Measurements from ENCODE around the gene ADGRG7.

- no peak for TF ChIP-seq CHD2 (IDR thresholded peaks at IDR 0.05; ENCODE audit: low read depth, low read length)
- no peak for TF ChIP-seq FOXK2 (conservative IDR thresholded peaks at IDR 0.05 in 1 of 2, IDR thresholded peaks at IDR 0.05 in 1 of 2; ENCODE audit: low read depth in 2 of 2)
- no peak for TF ChIP-seq CTCF (IDR thresholded peaks at IDR 0.05 in 2 of 3, conservative IDR thresholded peaks at IDR 0.05 in 1 of 3; ENCODE audit: insufficient read depth in 2 of 3, low read depth in 1 of 3, low read length in 3 of 3)
- TF ChIP-seq ZNF644 (tag; IDR thresholded peaks at IDR 0.05; ENCODE audit: low read depth), result no peak
- TF ChIP-seq POLR2AphosphoS2 (IDR thresholded peaks at IDR 0.05; ENCODE audit: low read length), result no peak
- TF ChIP-seq, protein P1, sequence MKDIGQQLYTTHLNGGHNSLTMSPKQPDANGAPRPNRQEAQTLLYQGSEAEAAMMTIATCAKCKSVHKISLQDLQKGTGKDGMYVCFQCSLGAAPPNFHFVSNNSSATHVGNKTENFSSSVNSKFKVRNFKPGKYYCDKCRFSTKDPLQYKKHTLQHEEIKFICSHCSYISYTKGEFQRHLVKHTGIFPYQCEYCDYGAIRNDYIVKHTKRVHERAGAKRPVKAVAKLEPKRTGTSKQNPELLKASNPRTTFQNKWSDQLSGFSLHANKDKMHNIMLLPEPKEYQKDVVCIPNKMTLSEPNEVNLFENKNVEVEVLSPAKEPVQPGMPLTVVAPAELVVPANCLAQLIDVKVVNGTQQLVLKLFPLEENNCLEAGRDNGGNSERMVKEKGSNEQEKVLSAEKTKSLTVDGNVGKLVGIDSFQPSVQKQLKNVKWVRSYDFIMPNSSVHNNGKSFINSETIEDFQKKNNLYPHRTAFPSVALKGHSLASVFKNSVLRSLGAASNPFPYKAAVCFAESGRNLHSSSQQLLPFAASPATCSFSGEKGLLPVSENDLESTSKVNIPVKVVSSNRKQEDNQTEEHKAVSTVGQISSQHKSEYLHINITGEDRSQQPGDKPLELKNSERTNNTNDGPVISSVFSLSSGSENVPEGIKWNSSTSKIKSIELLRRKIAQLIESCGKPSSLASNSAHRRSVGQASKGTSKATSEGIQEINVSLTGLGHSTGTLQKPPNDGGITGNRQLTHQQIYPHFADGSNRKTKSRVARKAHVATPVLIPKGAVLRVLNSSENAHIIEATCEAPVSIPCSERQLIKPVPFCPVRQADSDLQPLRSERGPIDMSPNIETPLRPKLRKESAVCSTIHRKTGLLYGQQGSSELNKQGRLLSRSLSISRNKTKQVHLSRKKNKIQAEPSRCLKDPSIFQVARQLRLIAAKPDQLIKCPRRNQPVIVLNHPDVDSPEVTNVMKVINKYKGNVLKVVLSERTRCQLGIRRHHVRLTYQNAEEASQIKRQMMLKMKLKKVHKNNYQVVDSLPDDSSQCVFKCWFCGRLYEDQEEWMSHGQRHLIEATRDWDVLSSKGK (CRISPR knock-in tag; IDR thresholded peaks at IDR 0.05), result no peak
- TF ChIP-seq GABPA (tag; conservative IDR thresholded peaks at IDR 0.05; ENCODE audit: low read depth), result no peak
- TF ChIP-seq, protein P2, sequence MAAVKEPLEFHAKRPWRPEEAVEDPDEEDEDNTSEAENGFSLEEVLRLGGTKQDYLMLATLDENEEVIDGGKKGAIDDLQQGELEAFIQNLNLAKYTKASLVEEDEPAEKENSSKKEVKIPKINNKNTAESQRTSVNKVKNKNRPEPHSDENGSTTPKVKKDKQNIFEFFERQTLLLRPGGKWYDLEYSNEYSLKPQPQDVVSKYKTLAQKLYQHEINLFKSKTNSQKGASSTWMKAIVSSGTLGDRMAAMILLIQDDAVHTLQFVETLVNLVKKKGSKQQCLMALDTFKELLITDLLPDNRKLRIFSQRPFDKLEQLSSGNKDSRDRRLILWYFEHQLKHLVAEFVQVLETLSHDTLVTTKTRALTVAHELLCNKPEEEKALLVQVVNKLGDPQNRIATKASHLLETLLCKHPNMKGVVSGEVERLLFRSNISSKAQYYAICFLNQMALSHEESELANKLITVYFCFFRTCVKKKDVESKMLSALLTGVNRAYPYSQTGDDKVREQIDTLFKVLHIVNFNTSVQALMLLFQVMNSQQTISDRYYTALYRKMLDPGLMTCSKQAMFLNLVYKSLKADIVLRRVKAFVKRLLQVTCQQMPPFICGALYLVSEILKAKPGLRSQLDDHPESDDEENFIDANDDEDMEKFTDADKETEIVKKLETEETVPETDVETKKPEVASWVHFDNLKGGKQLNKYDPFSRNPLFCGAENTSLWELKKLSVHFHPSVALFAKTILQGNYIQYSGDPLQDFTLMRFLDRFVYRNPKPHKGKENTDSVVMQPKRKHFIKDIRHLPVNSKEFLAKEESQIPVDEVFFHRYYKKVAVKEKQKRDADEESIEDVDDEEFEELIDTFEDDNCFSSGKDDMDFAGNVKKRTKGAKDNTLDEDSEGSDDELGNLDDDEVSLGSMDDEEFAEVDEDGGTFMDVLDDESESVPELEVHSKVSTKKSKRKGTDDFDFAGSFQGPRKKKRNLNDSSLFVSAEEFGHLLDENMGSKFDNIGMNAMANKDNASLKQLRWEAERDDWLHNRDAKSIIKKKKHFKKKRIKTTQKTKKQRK (IDR thresholded peaks at IDR 0.05; ENCODE audit: borderline replicate concordance, low read depth, low read length), result no peak
- TF ChIP-seq POLR2A (conservative IDR thresholded peaks at IDR 0.05), result no peak
Observed at GRCh38 chr3:100726706-100727105, 117.3 kb downstream of the ADGRG7 start.
